Spleen (tissue), 11 donors: ENCODE results near the gene BCL2. TPM values are rescaled to one million over a fixed set of nuclear protein-coding genes. Genes with fewer than 3 reads are reported as not detected.
"Not testable (repeated sequence)": the region's sequence is repeated elsewhere in the genome, so short reads cannot be mapped to it uniquely, and the experiment has no call there.

Experiments
- DNase-seq: peaks from one replicate; pipeline ENCODE4 v3.0.0-alpha.2; 2020
- H3K27ac ChIP-seq, 8 donors: fragments of 200-600 bp; sonication (generic) in 7 of 8; 1 replicate in 4 of 8; 2 replicates in 4 of 8; pipeline versions ENCODE4 v1.5.0 to v1.8.0; 2016 to 2021; ENCODE audit warnings: inconsistent platforms in 4 of 8, mild to moderate bottlenecking in 4 of 8, moderate library complexity in 1 of 8
- H3K27me3 ChIP-seq, 7 donors: fragments of 200-600 bp; sonication (generic) in 6 of 7; replicated peaks in 1 of 7; 1 replicate in 4 of 7; 2 replicates in 3 of 7; pipeline versions ENCODE4 v1.5.0 to v1.8.0; 2016 to 2021; ENCODE audit warnings: inconsistent platforms in 3 of 7, mild to moderate bottlenecking in 1 of 7
- H3K36me3 ChIP-seq, 6 donors: fragments of 200-600 bp; sonication (generic) in 5 of 6; 1 replicate in 4 of 6; 2 replicates in 2 of 6; pipeline versions ENCODE4 v1.5.0 to v1.8.0; 2016 to 2021; ENCODE audit warnings: inconsistent platforms in 2 of 6
- H3K4me1 ChIP-seq, 6 donors: fragments of 200-600 bp; sonication (generic) in 5 of 6; 1 replicate in 3 of 6; 2 replicates in 3 of 6; pipeline versions ENCODE4 v1.5.0 to v1.8.0; 2016 to 2021; ENCODE audit warnings: inconsistent platforms in 3 of 6
- H3K4me3 ChIP-seq, 8 donors: fragments of 200-600 bp; sonication (generic) in 7 of 8; 1 replicate in 4 of 8; 2 replicates in 4 of 8; pipeline versions ENCODE4 v1.5.0 to v1.8.0; 2016 to 2021; ENCODE audit warnings: inconsistent platforms in 4 of 8, mild to moderate bottlenecking in 4 of 8, moderate library complexity in 2 of 8
- H3K9me3 ChIP-seq, 8 donors: fragments of 200-600 bp; sonication (generic) in 7 of 8; 1 replicate in 4 of 8; 2 replicates in 4 of 8; pipeline versions ENCODE4 v1.5.0 to v1.8.0; 2016 to 2021; ENCODE audit warnings: inconsistent platforms in 4 of 8
- POLR2A ChIP-seq, 3 donors: fragments of 450-650 bp; IDR thresholded peaks; one replicate each; pipeline ENCODE4 v1.5.1; 2017; ENCODE audit warnings: antibody characterized with exemption in 3 of 3, mild to moderate bottlenecking in 1 of 3
- POLR2AphosphoS5 ChIP-seq, 3 donors: sonication (generic); formaldehyde crosslinking; IDR thresholded peaks; one replicate each; pipeline ENCODE4 v1.5.1; 2017; ENCODE audit warnings: antibody characterized with exemption in 3 of 3
- WGBS, 5 donors: extraction: QIAGEN DNeasy Blood & Tissue Kit in 3 of 5; methylation state at CpG; one replicate each; pipeline versions ENCODE4 v1.1.5 to v1.1.7; 2013 to 2018; 5-methylcytosine and 5-hydroxymethylcytosine counted together
- intact Hi-C: fragments of 100-400 bp; cut with DNase I; formaldehyde crosslinking; loops from one replicate; pipeline ENCODE4 v1.15.0; 2023; ENCODE audit warnings: low total_unique reads
- polyA plus RNA-seq, 3 donors: library from polyadenylated mRNA; stranded (reverse); fragments of 200-250 nt; gene quantifications; one replicate each; pipeline ENCODE4 v1.2.1, GENCODE V29; 2013
- total RNA-seq, 7 donors: library from RNA; depleted of rRNA in 3 of 7; stranded (reverse); fragments of >200 nt in 3 of 7; fragmentation: NEBNext Ultra II Directional in 4 of 7; extraction: Animal tissue kit (Norgen Biotek cat#: 25700) in 4 of 7; gene quantifications; one replicate each; pipeline versions ENCODE4 v1.1.0 to v1.2.1, GENCODE V29; 2016 to 2021
- TF ChIP-seq, protein P1 (sequence below), 11 experiments: fragments of 200-600 bp in 7 of 11; fragments of 450-650 bp in 4 of 11; sonication (generic) in 4 of 11; IDR thresholded peaks in 8 of 11; conservative IDR thresholded peaks in 3 of 11; 1 replicate in 7 of 11; 2 replicates in 4 of 11; pipeline versions ENCODE4 v1.4.0 to v1.8.0; 2016 to 2021; ENCODE audit warnings: antibody characterized with exemption in 11 of 11, inconsistent platforms in 4 of 11, mild to moderate bottlenecking in 1 of 11
- donor health status: healthy with polysubstance abuse.
- donor health status: DM: no; HTN: no; CAD: no; lungs with moderate emphysema.
- donor health status: DM: no; HTN: no; CAD: no.
- donor health status: Bipolar disorder and iron deficiency.
- donor health status: healthy.
- donor health status: DM: no; HTN: no; CAD: no.
- donor health status: DM: yes; HTN: yes; CAD: no.

Gene BCL2
- total and polyA plus RNA-seq, 10 donors: 9.6 to 112 (median 69.1) TPM

DNA sequence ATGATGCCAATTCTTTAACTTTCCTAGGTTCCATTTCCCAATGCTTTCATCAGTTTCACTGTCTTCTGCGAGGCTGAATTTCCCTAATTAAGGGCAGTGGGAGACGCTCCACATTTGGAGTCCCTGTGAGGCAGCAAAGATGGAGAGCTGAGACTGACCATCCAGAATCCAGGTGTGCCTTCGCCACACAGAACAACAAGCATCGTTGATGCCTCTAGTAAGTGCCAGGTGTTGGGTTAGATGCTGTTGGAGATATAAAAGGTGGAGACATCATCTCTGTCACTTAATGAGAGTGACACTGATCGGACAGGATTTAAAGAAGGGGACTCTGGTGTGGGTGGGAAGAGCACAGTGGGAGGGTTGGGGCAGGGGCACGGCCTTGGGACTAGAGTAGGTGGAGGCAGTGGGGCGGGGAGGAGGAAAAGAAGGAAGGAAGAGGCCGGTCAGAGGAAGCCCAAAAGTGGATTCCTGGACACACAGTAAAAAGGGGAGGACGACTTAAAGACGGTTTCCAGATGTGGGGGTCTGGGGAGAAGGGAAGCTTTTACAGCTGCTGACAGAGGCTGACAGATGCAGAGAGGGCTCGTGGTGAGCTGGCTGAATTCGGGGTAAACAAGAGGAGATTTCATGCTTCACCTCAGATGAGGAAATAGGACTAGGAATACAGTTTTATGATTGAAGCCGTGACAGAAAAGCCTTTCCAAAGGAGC lies 113.0 kb downstream of the BCL2 start:
- peak overlapping the region in 6 of 8 donors; percentile 6 to 71 (median 50) for H3K27ac ChIP-seq
- intact Hi-C loops: no loop called here

DNA sequence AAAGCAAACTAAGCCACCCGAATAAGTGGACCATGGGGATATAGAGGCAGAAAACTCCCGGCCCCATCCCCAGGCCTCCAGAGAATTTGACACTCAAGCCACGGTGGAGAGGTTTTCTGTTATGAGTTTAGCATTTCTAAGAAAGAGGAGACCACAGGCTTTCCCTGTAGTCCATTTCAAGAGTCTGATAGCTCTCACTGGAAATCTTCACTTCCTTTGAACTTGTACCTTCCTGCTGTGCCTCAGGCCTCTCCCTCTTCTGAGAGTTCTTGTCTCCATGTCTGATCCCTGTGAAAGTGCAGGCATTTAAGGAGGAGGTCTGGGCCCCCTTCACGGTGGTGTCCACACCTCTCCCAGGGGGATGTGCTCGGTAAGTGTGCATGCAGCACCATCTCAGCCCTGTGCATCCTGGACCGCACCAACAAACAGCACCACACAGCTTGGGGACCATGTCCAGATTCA lies 113.7 kb downstream of the BCL2 start:
- WGBS, 5 donors: 60 to 78% (median 65%) methylated on average over 6 of the region's 6 CpGs
- Histone ChIP-seq H3K36me3 (no peaks in the 10 kb centered on the region), H3K4me3 (no peak overlapping the region), H3K27ac (peak overlapping the region in 5 of 8 donors; percentile 15 to 71 (median 54)), H3K9me3 (no peaks in the 10 kb centered on the region), H3K27me3 (no peaks in the 10 kb centered on the region), H3K4me1 (peaks cover 24 to 79% (median 62%) of the 10 kb centered on the region in 6 donors)
- intact Hi-C loops: no loop called here
- TF ChIP-seq, protein P1, sequence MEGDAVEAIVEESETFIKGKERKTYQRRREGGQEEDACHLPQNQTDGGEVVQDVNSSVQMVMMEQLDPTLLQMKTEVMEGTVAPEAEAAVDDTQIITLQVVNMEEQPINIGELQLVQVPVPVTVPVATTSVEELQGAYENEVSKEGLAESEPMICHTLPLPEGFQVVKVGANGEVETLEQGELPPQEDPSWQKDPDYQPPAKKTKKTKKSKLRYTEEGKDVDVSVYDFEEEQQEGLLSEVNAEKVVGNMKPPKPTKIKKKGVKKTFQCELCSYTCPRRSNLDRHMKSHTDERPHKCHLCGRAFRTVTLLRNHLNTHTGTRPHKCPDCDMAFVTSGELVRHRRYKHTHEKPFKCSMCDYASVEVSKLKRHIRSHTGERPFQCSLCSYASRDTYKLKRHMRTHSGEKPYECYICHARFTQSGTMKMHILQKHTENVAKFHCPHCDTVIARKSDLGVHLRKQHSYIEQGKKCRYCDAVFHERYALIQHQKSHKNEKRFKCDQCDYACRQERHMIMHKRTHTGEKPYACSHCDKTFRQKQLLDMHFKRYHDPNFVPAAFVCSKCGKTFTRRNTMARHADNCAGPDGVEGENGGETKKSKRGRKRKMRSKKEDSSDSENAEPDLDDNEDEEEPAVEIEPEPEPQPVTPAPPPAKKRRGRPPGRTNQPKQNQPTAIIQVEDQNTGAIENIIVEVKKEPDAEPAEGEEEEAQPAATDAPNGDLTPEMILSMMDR (IDR thresholded peaks at IDR 0.05 in 8 of 11, conservative IDR thresholded peaks at IDR 0.05 in 3 of 11): no peak
- TF ChIP-seq POLR2AphosphoS5 (IDR thresholded peaks at IDR 0.05): no peak
- TF ChIP-seq POLR2A (IDR thresholded peaks at IDR 0.05): no peak
- no peak for DNase-seq

More for the DNA sequence above, 113.0 kb downstream of the BCL2 start:
- no peaks in the 10 kb centered on the region for H3K36me3 ChIP-seq
- no peaks in the 10 kb centered on the region for H3K9me3 ChIP-seq
- H3K4me1 ChIP-seq: peaks cover 23 to 80% (median 63%) of the 10 kb centered on the region in 6 donors
- DNase-seq: no peak
- peak overlapping the region in 4 of 8 donors; percentile 2 to 46 (median 16) for H3K4me3 ChIP-seq
- WGBS, 5 donors: 52 to 60% (median 55%) methylated on average over 13 of the region's 13 CpGs
- no peaks in the 10 kb centered on the region for H3K27me3 ChIP-seq
- TF ChIP-seq, protein P1 (IDR thresholded peaks at IDR 0.05 in 8 of 11, conservative IDR thresholded peaks at IDR 0.05 in 3 of 11): no peak
- TF ChIP-seq POLR2AphosphoS5 (IDR thresholded peaks at IDR 0.05): no peak
- no peak for TF ChIP-seq POLR2A (IDR thresholded peaks at IDR 0.05)

DNA sequence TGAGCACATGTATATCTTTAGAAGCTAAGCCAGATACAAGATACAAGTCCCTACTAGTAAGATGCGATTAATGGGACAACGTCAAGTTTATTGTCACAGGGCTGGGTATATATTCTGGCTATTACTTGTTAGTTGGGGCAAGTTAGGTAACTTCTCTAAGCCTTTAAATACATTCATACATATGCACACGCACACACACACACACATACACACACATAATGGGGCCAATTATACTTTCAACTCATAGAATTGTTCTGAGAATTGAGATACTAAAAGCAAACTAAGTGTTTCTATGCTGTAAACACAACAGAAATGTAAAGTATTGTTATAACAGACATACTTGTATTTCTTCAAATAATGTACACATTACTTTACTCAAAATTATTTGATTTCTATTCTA lies 116.1 kb downstream of the BCL2 start:
- Histone ChIP-seq H3K9me3 (no peaks in the 10 kb centered on the region), H3K4me3 (no peak overlapping the region), H3K27ac (no peak overlapping the region), H3K36me3 (no peaks in the 10 kb centered on the region), H3K4me1 (peaks cover 20 to 78% (median 62%) of the 10 kb centered on the region in 6 donors), H3K27me3 (no peaks in the 10 kb centered on the region)
- 91 to 97% (median 95%) methylated on average over 3 of the region's 3 CpGs for WGBS, 5 donors
- no peak for TF ChIP-seq POLR2A (IDR thresholded peaks at IDR 0.05)
- TF ChIP-seq, protein P1 (IDR thresholded peaks at IDR 0.05 in 8 of 11, conservative IDR thresholded peaks at IDR 0.05 in 3 of 11): no peak
- TF ChIP-seq POLR2AphosphoS5 (IDR thresholded peaks at IDR 0.05): no peak
- DNase-seq: no peak
- intact Hi-C loops: no loop called here

DNA sequence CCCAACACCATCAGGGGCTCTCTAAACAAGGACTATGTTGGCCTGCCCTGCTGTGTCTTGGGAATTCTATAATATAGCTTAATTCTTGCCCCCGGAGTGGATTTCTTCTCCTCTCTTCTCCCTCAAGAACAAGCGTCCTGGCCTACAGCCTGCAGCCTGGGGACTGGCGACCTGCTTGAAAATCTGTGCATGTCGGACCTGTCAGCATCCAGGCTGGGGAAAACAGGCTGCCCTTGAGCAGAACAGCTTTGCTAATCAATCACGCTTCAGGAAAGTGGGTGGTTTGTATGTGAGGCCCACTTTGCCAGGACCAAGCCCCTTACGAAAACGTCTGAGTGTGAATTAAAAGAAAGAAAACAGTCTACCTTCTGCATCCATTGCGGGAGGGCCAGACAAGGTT lies 116.7 kb downstream of the BCL2 start:
- intact Hi-C loops: no loop called here

DNA sequence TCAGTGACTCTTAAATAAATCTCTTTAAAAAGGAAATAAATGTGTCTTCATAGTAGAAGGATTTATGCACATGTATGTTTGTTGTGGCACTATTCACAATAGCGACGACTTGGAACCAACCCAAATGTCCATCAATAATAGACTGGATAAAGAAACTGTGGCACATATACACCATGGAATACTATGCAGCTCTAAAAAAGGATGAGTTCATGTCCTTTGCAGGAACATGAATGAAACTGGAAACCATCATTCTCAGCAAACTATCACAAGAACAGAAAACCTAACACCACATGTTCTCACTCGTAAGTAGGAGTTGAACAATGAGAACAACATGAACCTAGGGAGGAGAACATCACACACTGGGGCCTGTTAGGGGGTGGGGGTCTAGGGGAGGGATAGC lies 118.1 kb downstream of the BCL2 start:
- H3K9me3 ChIP-seq, H3K27me3 ChIP-seq, H3K27ac ChIP-seq, H3K36me3 ChIP-seq, H3K4me3 ChIP-seq, DNase-seq, intact Hi-C loops: not testable (repeated sequence)
- peaks cover 12 to 78% (median 60%) of the 10 kb centered on the region in 6 donors for H3K4me1 ChIP-seq
- 96 to 99% (median 98%) methylated on average over 3 of the region's 3 CpGs for WGBS, 5 donors

More for the DNA sequence above, 116.7 kb downstream of the BCL2 start:
- no peaks in the 10 kb centered on the region for H3K9me3 ChIP-seq
- peaks cover 13 to 78% (median 61%) of the 10 kb centered on the region in 6 donors for H3K4me1 ChIP-seq
- H3K27ac ChIP-seq: no peak overlapping the region
- H3K36me3 ChIP-seq: no peaks in the 10 kb centered on the region
- WGBS, 5 donors: 85 to 96% (median 94%) methylated on average over 8 of the region's 8 CpGs
- TF ChIP-seq, protein P1 (IDR thresholded peaks at IDR 0.05 in 8 of 11, conservative IDR thresholded peaks at IDR 0.05 in 3 of 11): no peak
- no peak for TF ChIP-seq POLR2AphosphoS5 (IDR thresholded peaks at IDR 0.05)
- no peak for TF ChIP-seq POLR2A (IDR thresholded peaks at IDR 0.05)
- no peak for DNase-seq
- H3K4me3 ChIP-seq: no peak overlapping the region
- H3K27me3 ChIP-seq: no peaks in the 10 kb centered on the region
